Peyer's patch (tissue), 4 donors: ENCODE measurements around the gene BAIAP2. TPM values are rescaled to one million over a fixed set of nuclear protein-coding genes. Genes with fewer than 3 reads are reported as not detected.

ENCODE experiments used
- DNase-seq, 3 donors: peaks; one replicate each; pipeline ENCODE4 v3.0.0-alpha.2; 2017 to 2019
- H3K27ac ChIP-seq, 4 donors: fragments of 200-600 bp; sonication (generic); one replicate each; pipeline ENCODE4 v1.5.1; 2016 to 2019
- H3K27me3 ChIP-seq, 2 donors: fragments of 200-600 bp; sonication (generic); one replicate each; pipeline ENCODE4 v1.5.1; 2019
- H3K36me3 ChIP-seq, 3 donors: fragments of 200-600 bp; sonication (generic); one replicate each; pipeline ENCODE4 v1.5.1; 2016 to 2019
- H3K4me1 ChIP-seq, 4 donors: fragments of 200-600 bp; sonication (generic); one replicate each; pipeline ENCODE4 v1.5.1; 2016 to 2019
- H3K4me3 ChIP-seq, 4 donors: fragments of 200-600 bp; sonication (generic); 1 replicate in 3 of 4; 2 replicates in 1 of 4; pipeline ENCODE4 v1.5.1; 2016 to 2019; ENCODE audit warnings: mild to moderate bottlenecking in 1 of 4
- H3K9me3 ChIP-seq, 4 donors: fragments of 200-600 bp; sonication (generic); one replicate each; pipeline ENCODE4 v1.5.1; 2016 to 2019; ENCODE audit warnings: mild to moderate bottlenecking in 1 of 4
- CTCF ChIP-seq, 6 experiments: fragments of 450-650 bp in 4 of 6; fragments of 200-600 bp in 2 of 6; sonication (generic) in 1 of 6; IDR thresholded peaks; one replicate each; pipeline ENCODE4 v1.5.1; 2017 to 2019; ENCODE audit warnings: antibody characterized with exemption in 6 of 6, mild to moderate bottlenecking in 3 of 6, moderate library complexity in 1 of 6
- POLR2A ChIP-seq, 2 donors: fragments of 450-650 bp; IDR thresholded peaks; one replicate each; pipeline ENCODE4 v1.5.1; 2017; ENCODE audit warnings: antibody characterized with exemption in 2 of 2, mild to moderate bottlenecking in 2 of 2, moderate library complexity in 2 of 2
- total RNA-seq, 4 donors: library from RNA; depleted of rRNA; stranded (reverse); fragments of >200 nt; gene quantifications; one replicate each; pipeline ENCODE4 v1.1.0, GENCODE V29; 2016

Gene BAIAP2
- total RNA-seq, 4 donors from 2014 or later, result 10.2 to 61.9 (median 17.6) TPM

GRCh38 chr17:81080019-81080418 lies 45.1 kb downstream of the BAIAP2 start:
- H3K4me1 ChIP-seq, result no peaks in the 10 kb centered on the region
- DNase-seq, result no peak
- peaks cover 0 to 1% (median 0%) of the 10 kb centered on the region in 3 donors for H3K36me3 ChIP-seq

GRCh38 chr17:81081222-81082176 lies 46.5 kb downstream of the BAIAP2 start:
- Histone ChIP-seq H3K9me3 (no peaks in the 10 kb centered on the region), H3K4me1 (no peaks in the 10 kb centered on the region), H3K4me3 (no peak overlapping the region), H3K27me3 (no peaks in the 10 kb centered on the region), H3K36me3 (peaks cover 0 to 8% (median 0%) of the 10 kb centered on the region in 3 donors), H3K27ac (no peak overlapping the region)
- no peak for DNase-seq
- no peak for TF ChIP-seq CTCF (IDR thresholded peaks at IDR 0.05)
- no peak for TF ChIP-seq POLR2A (IDR thresholded peaks at IDR 0.05)

More at GRCh38 chr17:81080019-81080418, 45.1 kb downstream of the BAIAP2 start:
- no peak overlapping the region for H3K4me3 ChIP-seq
- TF ChIP-seq POLR2A (IDR thresholded peaks at IDR 0.05) (no peak), CTCF (IDR thresholded peaks at IDR 0.05) (no peak)
- H3K9me3 ChIP-seq, result no peaks in the 10 kb centered on the region
- no peak overlapping the region for H3K27ac ChIP-seq
- H3K27me3 ChIP-seq, result no peaks in the 10 kb centered on the region

- H3K9me3 ChIP-seq, result no peaks in the 10 kb centered on the region
- no peaks in the 10 kb centered on the region for H3K27me3 ChIP-seq
- TF ChIP-seq POLR2A (IDR thresholded peaks at IDR 0.05) (no peak), CTCF (IDR thresholded peaks at IDR 0.05) (no peak)
- peaks cover 0 to 14% (median 0%) of the 10 kb centered on the region in 3 donors for H3K36me3 ChIP-seq
- no peaks in the 10 kb centered on the region for H3K4me1 ChIP-seq
- DNase-seq, result no peak
- H3K27ac ChIP-seq, result peak overlapping the region in 1 of 4 donors; percentile 1
- no peak overlapping the region for H3K4me3 ChIP-seq
Observed at GRCh38 chr17:81082177-81083073, 47.5 kb downstream of the BAIAP2 start.

GRCh38 chr17:81083125-81083765 lies 48.3 kb downstream of the BAIAP2 start:
- Histone ChIP-seq H3K36me3 (peaks cover 0 to 14% (median 0%) of the 10 kb centered on the region in 3 donors), H3K27me3 (no peaks in the 10 kb centered on the region), H3K9me3 (no peaks in the 10 kb centered on the region), H3K27ac (peak overlapping the region in 1 of 4 donors; percentile 1), H3K4me3 (no peak overlapping the region), H3K4me1 (no peaks in the 10 kb centered on the region)
- no peak for DNase-seq
- TF ChIP-seq CTCF (IDR thresholded peaks at IDR 0.05), result no peak
